Epithelial cell of proximal tubule (primary cell): Measurements from ENCODE around the gene FKBP15. TPM values are rescaled to one million over a fixed set of nuclear protein-coding genes. Genes with fewer than 3 reads are reported as not detected.

Experiments used
- DNase-seq: peaks from one replicate; pipeline ENCODE4 v3.0.0-alpha.2; 2011; ENCODE audit warnings: low read depth
- H3K4me3 ChIP-seq: 2 replicates; pipeline ENCODE4 v1.5.1; 2011; ENCODE audit warnings: low read depth, mild to moderate bottlenecking, low read length
- total RNA-seq: library from RNA; depleted of rRNA; stranded (reverse); fragments of >200 nt; gene quantifications from 2 replicates; pipeline ENCODE4 v1.2.3, GENCODE V29; 2015
- TF ChIP-seq, protein P1 (sequence below): conservative IDR thresholded peaks from 2 replicates; pipeline ENCODE4 v1.5.1; 2012; ENCODE audit warnings: low read depth, mild to moderate bottlenecking, low read length

The FKBP15 gene
- total RNA-seq, 1 donor from 2014 or later, result 14.6 TPM

DNA sequence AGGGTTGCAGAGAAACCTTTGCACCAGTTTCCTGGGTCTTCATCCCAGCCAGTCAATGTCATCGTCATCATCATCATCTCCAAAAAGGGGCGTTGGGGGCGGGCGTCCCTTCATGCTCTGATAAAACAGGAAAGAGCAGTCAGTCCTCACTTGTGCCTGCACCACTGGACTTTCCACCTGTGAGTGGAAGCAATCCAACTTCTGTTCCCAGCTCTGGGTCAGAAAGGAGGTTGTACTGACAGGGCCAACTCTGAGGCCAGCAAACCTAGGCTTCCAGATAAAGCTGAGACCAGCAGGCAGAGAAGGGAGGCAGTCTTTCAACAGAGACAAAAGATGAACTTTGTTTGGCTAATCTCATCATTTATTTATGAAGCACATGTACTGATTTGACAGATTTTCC is 55.0 kb downstream of the FKBP15 start:
- H3K4me3 ChIP-seq, result no peak overlapping the region
- no peak for DNase-seq
- TF ChIP-seq, protein P1, sequence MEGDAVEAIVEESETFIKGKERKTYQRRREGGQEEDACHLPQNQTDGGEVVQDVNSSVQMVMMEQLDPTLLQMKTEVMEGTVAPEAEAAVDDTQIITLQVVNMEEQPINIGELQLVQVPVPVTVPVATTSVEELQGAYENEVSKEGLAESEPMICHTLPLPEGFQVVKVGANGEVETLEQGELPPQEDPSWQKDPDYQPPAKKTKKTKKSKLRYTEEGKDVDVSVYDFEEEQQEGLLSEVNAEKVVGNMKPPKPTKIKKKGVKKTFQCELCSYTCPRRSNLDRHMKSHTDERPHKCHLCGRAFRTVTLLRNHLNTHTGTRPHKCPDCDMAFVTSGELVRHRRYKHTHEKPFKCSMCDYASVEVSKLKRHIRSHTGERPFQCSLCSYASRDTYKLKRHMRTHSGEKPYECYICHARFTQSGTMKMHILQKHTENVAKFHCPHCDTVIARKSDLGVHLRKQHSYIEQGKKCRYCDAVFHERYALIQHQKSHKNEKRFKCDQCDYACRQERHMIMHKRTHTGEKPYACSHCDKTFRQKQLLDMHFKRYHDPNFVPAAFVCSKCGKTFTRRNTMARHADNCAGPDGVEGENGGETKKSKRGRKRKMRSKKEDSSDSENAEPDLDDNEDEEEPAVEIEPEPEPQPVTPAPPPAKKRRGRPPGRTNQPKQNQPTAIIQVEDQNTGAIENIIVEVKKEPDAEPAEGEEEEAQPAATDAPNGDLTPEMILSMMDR, result no peak

DNA sequence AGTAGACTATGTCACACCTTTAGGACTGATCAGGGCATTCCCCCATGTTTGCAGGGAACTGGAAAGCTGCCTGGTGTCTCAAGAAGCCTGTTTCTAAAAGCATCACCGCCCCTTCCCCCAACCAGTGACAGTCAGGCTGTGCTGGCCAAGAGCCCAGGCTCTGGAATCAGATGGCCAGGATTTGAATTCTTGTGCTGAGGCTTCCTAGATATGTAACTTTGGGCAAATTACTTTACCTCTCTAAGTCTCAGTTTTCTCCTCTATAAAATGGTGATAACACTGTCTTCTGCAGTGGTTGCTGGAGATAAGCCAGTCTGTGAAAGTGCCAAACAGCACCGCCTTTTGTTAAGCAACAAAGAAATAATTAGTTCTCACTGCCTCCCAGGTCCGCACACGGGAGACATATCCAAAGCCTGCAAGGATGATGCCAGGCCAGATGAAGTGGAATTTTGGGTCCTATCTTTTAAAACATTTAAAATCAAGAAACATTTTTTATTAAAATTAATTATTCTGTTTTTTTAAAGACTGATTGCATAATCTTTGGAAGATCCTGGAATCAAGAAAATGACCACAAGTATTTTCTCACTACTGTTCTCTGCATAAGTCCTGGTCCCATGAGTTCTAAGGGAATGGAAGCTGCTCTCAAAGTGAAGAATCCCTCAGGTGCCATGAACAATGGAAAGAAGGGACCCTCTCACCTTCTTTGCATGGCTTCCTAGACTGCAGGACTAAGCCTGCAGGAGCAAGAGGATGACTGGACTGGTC is 56.4 kb downstream of the FKBP15 start:
- no peak overlapping the region for H3K4me3 ChIP-seq
- TF ChIP-seq, protein P1, result no peak
- no peak for DNase-seq

DNA sequence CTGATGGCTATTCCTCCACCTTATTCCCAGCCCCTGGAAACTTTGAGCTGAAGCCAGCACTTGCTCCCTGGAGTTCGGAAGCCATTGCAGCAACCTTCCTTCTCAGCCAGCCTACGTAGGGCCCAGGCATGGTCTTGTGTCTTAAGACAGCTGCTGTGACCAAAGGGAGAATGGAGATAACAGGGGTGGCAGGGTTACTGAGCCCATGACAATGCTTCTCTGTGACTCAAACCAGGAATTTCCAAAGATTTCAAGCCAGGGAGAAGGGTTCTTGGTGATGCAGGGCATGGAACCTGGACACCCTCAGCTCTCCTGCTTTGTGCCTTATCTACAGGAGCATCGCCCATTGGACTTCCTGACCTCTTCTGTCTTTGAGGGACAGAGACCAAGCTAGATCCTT is 58.1 kb downstream of the FKBP15 start:
- DNase-seq, result no peak
- TF ChIP-seq, protein P1, result no peak
- H3K4me3 ChIP-seq, result no peak overlapping the region

DNA sequence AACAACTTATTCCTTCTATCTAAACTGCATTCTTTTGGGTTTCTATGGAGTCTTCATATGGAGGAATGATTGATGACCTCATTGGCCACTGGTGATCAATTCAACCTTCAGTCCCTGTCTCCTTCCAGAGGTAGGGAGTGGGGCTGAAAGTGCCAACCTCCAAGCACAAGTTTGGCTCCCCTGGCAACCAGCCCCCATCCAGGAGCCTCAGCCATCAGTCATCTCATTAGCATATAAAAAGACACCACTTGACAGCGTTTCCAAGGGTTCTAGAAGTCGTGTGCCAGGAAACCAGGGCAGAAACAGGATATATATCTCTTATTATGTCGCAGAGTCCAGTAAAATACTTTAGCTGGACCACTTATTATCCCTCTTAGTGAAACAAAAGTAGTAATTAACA is 60.5 kb downstream of the FKBP15 start:
- H3K4me3 ChIP-seq, result no peak overlapping the region
- DNase-seq, result no peak
- TF ChIP-seq, protein P1, result no peak

DNA sequence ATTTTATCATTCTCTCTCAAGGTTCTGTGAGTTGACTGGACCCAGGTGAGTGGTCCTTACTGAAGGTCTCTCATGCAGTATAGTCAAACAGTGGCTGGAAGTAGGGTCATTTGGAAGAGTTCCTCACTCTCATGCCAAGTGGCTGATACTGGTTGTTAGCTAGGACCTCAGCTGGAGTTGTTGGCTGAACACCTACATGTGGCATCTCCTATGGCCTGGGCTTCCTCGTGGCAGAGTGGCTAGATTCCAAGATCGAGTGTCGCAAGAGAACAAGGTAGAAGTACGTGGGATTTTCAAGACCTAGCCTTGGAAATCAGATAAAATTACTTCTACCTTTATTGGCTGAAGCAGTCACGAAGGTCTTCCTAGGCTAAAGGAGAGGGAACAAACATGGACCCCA is 62.6 kb downstream of the FKBP15 start:
- TF ChIP-seq, protein P1, result no peak
- DNase-seq, result no peak
- H3K4me3 ChIP-seq, result no peak overlapping the region

DNA sequence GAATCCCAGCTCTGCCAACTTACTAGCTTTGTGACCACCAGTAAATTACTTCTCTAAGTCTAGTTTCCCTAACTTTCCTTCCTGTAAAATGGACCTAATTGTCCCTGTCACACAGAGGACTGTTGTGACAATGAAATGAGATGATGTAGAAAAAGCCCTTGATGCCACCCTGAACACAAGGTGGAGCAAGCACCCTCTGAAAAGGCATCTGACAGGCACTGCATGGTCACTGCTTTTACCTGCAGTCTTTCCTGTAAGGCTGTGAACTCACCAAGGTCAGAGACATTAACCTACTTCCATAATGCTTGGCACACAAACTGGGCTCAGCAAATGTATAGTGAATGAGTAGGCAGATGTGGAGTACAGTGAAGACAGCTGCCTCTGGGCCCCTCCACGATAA is 64.2 kb downstream of the FKBP15 start:
- no peak overlapping the region for H3K4me3 ChIP-seq
- TF ChIP-seq, protein P1, result no peak
- DNase-seq, result no peak
